ENCODE data around the gene C2CD4A.
"Not testable (repeated sequence)": the region's sequence is repeated elsewhere in the genome, so short reads cannot be mapped to it uniquely, and the experiment has no call there.

Gene C2CD4A

GRCh38 chr15:62066663-62067447, at the start of gene C2CD4A:
Gene C2CD4A (plus strand): TSS chr15:62066977. CDS start chr15:62067614, 637 bp downstream.
- peak; percentile 79 for DNase-seq

GRCh38 chr15:62020576-62021160, 46.1 kb upstream of the C2CD4A start:
- DNase-seq: no peak

- peak; percentile 37 for DNase-seq
Observed at GRCh38 chr15:62021991-62022600, 44.7 kb upstream of the C2CD4A start.

GRCh38 chr15:62026487-62027262, 40.1 kb upstream of the C2CD4A start:
- DNase-seq: no peak

DNA sequence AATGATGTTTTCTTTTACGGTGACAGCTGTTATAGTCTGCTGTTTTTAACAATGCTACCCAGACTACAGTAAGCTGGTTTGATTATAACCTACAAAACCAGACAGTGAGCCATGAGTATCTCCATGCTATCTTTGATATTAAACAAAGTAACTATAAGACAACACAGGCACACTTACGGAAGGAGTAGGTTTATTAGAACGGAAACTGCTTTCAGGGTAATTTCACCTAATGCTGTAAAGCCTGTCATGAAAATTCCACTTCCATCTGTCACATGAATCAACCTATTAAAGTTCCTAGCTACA, 39.6 kb upstream of the C2CD4A start:
- no peak for DNase-seq

GRCh38 chr15:62027916-62028315, 38.9 kb upstream of the C2CD4A start:
- no peak for DNase-seq

DNA sequence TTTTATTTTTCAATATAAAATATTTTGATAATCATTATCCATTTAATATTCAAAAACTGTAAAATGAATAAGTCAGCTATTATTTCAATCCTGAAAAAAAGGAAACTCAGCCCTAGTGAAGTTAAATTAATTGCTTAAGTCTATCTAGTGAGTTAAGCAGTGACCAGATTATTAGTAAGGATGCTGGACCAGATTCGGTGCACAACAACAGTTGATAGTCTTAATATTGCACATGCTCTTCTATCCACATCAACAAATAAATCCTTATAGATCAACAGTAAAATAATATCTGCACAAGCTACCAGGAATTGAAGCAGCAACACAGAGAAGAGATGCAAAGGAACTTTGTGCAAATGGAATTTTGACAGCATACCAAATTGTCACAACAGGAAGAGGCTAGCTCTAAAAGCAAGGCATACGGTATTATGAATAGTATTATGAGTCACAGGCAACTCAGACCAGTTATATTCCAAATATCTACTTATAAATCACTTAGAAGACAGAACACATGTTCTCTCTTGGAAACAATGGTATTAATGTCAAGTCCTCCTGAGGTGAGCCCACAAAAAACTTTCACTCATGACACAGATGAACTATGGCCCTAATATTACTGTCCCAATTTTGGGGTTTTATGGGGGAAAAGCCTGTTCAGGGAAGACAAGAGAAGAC, 31.4 kb upstream of the C2CD4A start:
- no peak for DNase-seq

DNA sequence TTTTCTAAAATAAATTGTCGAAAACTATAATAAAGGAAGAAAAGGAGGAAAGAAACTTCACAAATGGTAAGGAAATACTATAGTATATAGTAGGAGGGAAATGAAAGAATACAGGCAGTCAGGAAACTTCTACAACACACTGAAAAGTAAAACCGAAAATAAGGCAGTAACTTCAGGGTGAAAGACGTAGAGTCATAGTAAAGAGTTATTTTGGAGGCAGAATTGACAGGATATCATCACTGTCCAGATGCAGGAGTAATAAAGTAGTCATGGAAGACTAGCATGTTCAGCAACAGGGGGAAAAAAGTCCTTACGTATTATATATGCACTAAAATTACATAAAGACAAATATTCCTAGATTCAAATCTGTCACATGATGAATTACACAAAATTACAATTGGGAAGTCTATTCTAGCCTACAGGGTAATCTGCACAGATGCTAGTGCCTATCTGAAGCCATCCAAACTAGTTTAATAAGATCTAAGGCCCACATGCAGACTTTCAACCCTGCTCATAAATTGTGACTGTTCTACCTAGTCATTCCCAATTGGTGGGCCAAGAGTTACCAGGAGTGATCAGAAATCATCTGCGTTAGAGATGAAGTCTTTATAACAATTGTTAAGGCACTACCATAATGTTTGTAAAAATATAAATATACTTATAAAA, 20.6 kb upstream of the C2CD4A start:
- DNase-seq: no peak

GRCh38 chr15:62047282-62047827, 19.4 kb upstream of the C2CD4A start:
- DNase-seq: no peak

- not testable (repeated sequence) for DNase-seq
Observed at GRCh38 chr15:62048254-62048653, 18.5 kb upstream of the C2CD4A start.

DNA sequence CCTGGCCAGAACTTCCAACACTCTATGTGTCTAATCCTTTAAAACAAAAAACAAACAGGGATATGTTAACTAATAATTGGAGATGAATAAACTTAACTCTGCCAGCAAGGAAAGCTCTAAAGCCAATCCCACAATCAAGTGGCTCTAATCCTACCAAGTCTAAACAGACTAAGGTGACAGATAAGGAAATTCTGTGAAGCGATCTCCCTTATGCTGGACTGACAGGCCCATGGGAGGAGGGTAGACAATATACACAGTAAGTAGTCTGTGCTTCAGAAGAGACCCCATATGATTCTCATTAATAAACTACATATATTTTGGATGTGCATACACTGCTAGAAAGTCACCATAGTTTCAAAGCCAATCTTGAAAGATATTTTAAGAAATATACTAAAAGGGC, 16.7 kb upstream of the C2CD4A start:
- no peak for DNase-seq

GRCh38 chr15:62051166-62051565, 15.6 kb upstream of the C2CD4A start:
- no peak for DNase-seq

DNA sequence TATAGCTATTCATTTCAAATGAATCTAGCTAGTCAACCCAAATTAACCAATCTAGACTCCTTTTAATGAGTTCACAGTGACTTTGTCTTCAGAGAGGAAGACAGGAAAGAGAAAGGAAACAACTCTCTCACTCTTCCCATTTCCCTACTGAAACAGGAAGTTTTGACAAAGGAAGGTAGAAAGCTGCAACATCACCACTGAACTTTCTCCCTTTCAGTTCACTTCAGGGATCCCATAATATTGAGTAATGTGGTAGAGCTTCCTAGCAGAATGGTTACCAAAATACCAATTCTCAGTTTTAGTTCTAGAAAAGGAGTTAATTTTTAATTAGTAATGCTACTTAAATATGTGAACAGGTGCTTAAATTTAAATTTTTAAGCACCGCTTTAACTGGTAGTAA, 14.1 kb upstream of the C2CD4A start:
- no peak for DNase-seq

- DNase-seq: no peak
Observed at GRCh38 chr15:62053439-62054085, 13.2 kb upstream of the C2CD4A start.

DNA sequence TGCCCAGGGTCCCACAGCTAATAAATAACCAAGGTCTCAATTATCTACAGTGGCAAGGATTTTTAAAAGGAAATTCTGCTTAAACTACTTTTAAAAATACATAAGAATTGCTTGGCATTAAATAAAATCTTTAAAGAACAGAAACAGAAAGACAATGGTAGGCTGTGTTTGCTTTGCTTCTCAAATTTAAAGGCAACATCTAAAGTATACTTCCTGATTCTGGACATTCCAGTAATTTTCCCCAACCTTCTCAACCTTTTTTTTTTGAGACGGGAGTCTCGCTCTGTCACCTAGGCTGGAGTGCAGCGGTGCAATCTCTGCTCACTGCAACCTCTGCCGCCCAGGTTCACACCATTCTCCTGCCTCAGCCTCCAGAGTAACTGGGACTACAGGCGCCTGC, 11.8 kb upstream of the C2CD4A start:
- DNase-seq: no peak

- DNase-seq: no peak
Observed at GRCh38 chr15:62057341-62057980, 9.3 kb upstream of the C2CD4A start.

GRCh38 chr15:62058327-62059028, 8.3 kb upstream of the C2CD4A start:
- no peak for DNase-seq

GRCh38 chr15:62059108-62059815, 7.5 kb upstream of the C2CD4A start:
- no peak for DNase-seq

- peak; percentile 54 for DNase-seq
Observed at GRCh38 chr15:62059816-62060112, 7.0 kb upstream of the C2CD4A start.
